Sigmoid colon (tissue), 7 donors: Measurements from ENCODE around the gene SYNDIG1. TPM values are rescaled to one million over a fixed set of nuclear protein-coding genes. Genes with fewer than 3 reads are reported as not detected.

Experiments used
- DNase-seq: peaks from one replicate; pipeline ENCODE4 v3.0.0-alpha.2; 2019
- H3K27ac ChIP-seq, 4 donors: fragments of 200-600 bp; sonication (generic); one replicate each; pipeline ENCODE4 v1.5.1; 2016 to 2019; ENCODE audit warnings: mild to moderate bottlenecking in 1 of 4
- H3K27me3 ChIP-seq, 3 donors: fragments of 200-600 bp; sonication (generic); one replicate each; pipeline ENCODE4 v1.5.1; 2019; ENCODE audit warnings: mild to moderate bottlenecking in 1 of 3
- H3K36me3 ChIP-seq, 4 donors: fragments of 200-600 bp; sonication (generic); one replicate each; pipeline ENCODE4 v1.5.1; 2016 to 2019
- H3K4me1 ChIP-seq, 4 donors: fragments of 200-600 bp; sonication (generic); one replicate each; pipeline ENCODE4 v1.5.1; 2017 to 2019
- H3K4me3 ChIP-seq, 4 donors: fragments of 200-600 bp; sonication (generic); one replicate each; pipeline ENCODE4 v1.5.1; 2017 to 2019; ENCODE audit warnings: mild to moderate bottlenecking in 2 of 4, moderate library complexity in 1 of 4
- H3K9me3 ChIP-seq, 4 donors: fragments of 200-600 bp in 3 of 4; sonication (generic) in 3 of 4; one replicate each; pipeline versions ENCODE4 v1.5.1 to v1.6.1; 2013 to 2019
- CTCF ChIP-seq, 4 experiments: fragments of 450-650 bp in 3 of 4; fragments of 200-600 bp in 1 of 4; IDR thresholded peaks; one replicate each; pipeline ENCODE4 v1.5.1; 2016 to 2019; ENCODE audit warnings: antibody characterized with exemption in 4 of 4, mild to moderate bottlenecking in 3 of 4, moderate library complexity in 2 of 4
- EP300 ChIP-seq, 4 donors: sonication (generic); formaldehyde crosslinking; IDR thresholded peaks; one replicate each; pipeline ENCODE4 v1.6.1; 2017; ENCODE audit warnings: antibody characterized with exemption in 4 of 4
- POLR2A ChIP-seq, 2 donors: fragments of 450-650 bp; IDR thresholded peaks; one replicate each; pipeline ENCODE4 v1.6.1; 2016; ENCODE audit warnings: antibody characterized with exemption in 2 of 2, mild to moderate bottlenecking in 2 of 2, moderate library complexity in 2 of 2
- POLR2AphosphoS5 ChIP-seq, 4 donors: sonication (generic); formaldehyde crosslinking; IDR thresholded peaks; one replicate each; pipeline ENCODE4 v1.6.1; 2017; ENCODE audit warnings: antibody characterized with exemption in 4 of 4
- WGBS, 2 donors: extraction: QIAGEN DNeasy Blood & Tissue Kit; methylation state at CpG; one replicate each; pipeline ENCODE4 v1.1.7; 2013; 5-methylcytosine and 5-hydroxymethylcytosine counted together
- intact Hi-C: fragments of 100-400 bp; cut with DNase I; formaldehyde crosslinking; loops from one replicate; pipeline ENCODE4 v1.15.1; 2023
- polyA plus RNA-seq, 3 donors: library from polyadenylated mRNA; stranded (reverse); fragments of 200-250 nt; gene quantifications; one replicate each; pipeline ENCODE4 v1.2.3, GENCODE V29; 2013
- total RNA-seq, 4 donors: library from RNA; depleted of rRNA; stranded (reverse); fragments of >200 nt; gene quantifications; one replicate each; pipeline ENCODE4 v1.1.0, GENCODE V29; 2016
- donor health status: healthy with polysubstance abuse.
- donor health status: Bipolar disorder and iron deficiency.
- donor health status: healthy.

The SYNDIG1 gene
- total and polyA plus RNA-seq, 7 donors, result 0.16 to 0.69 (median 0.36) TPM; not detected in 2

GRCh38 chr20:24480509-24480908 lies 11.1 kb downstream of the SYNDIG1 start:
- Histone ChIP-seq H3K4me1 (no peaks in the 10 kb centered on the region), H3K9me3 (no peaks in the 10 kb centered on the region), H3K27ac (no peak overlapping the region), H3K36me3 (no peaks in the 10 kb centered on the region), H3K4me3 (no peak overlapping the region), H3K27me3 (peaks cover 0 to 28% (median 0%) of the 10 kb centered on the region in 3 donors)
- no peak for DNase-seq
- intact Hi-C loops, result no loop called here
- TF ChIP-seq CTCF (IDR thresholded peaks at IDR 0.05) (no peak), POLR2AphosphoS5 (IDR thresholded peaks at IDR 0.05) (no peak), EP300 (IDR thresholded peaks at IDR 0.05) (no peak), POLR2A (IDR thresholded peaks at IDR 0.05) (no peak)
- WGBS, 2 donors, result 83 to 90% methylated on average over 4 of the region's 4 CpGs

GRCh38 chr20:24481173-24481572 lies 11.7 kb downstream of the SYNDIG1 start:
- no peaks in the 10 kb centered on the region for H3K36me3 ChIP-seq
- WGBS, 2 donors, result 88 to 91% methylated on average over 7 of the region's 7 CpGs
- no peaks in the 10 kb centered on the region for H3K9me3 ChIP-seq
- TF ChIP-seq CTCF (IDR thresholded peaks at IDR 0.05), result no peak
- TF ChIP-seq POLR2A (IDR thresholded peaks at IDR 0.05), result no peak
- TF ChIP-seq EP300 (IDR thresholded peaks at IDR 0.05), result no peak
- TF ChIP-seq POLR2AphosphoS5 (IDR thresholded peaks at IDR 0.05), result no peak
- H3K4me3 ChIP-seq, result no peak overlapping the region
- DNase-seq, result peak; percentile 40
- H3K4me1 ChIP-seq, result no peaks in the 10 kb centered on the region
- intact Hi-C loops, result no loop called here
- peaks cover 0 to 22% (median 0%) of the 10 kb centered on the region in 3 donors for H3K27me3 ChIP-seq
- H3K27ac ChIP-seq, result no peak overlapping the region

- intact Hi-C loops, result no loop called here
- Histone ChIP-seq H3K27me3 (peaks cover 0 to 6% (median 0%) of the 10 kb centered on the region in 3 donors), H3K4me1 (no peaks in the 10 kb centered on the region), H3K36me3 (no peaks in the 10 kb centered on the region), H3K4me3 (no peak overlapping the region), H3K27ac (no peak overlapping the region), H3K9me3 (no peaks in the 10 kb centered on the region)
- TF ChIP-seq CTCF (IDR thresholded peaks at IDR 0.05) (no peak), POLR2A (IDR thresholded peaks at IDR 0.05) (no peak), POLR2AphosphoS5 (IDR thresholded peaks at IDR 0.05) (no peak), EP300 (IDR thresholded peaks at IDR 0.05) (no peak)
- peak; percentile 27 for DNase-seq
- 90 to 92% methylated on average over 18 of the region's 18 CpGs for WGBS, 2 donors
Observed at GRCh38 chr20:24483435-24484080, 14.1 kb downstream of the SYNDIG1 start.

- no peaks in the 10 kb centered on the region for H3K36me3 ChIP-seq
- TF ChIP-seq POLR2AphosphoS5 (IDR thresholded peaks at IDR 0.05) (no peak), POLR2A (IDR thresholded peaks at IDR 0.05) (no peak), CTCF (IDR thresholded peaks at IDR 0.05) (no peak), EP300 (IDR thresholded peaks at IDR 0.05) (no peak)
- H3K27me3 ChIP-seq, result peaks cover 0 to 6% (median 0%) of the 10 kb centered on the region in 3 donors
- H3K4me3 ChIP-seq, result no peak overlapping the region
- intact Hi-C loops, result no loop called here
- 87 to 88% methylated on average over 8 of the region's 8 CpGs for WGBS, 2 donors
- H3K4me1 ChIP-seq, result no peaks in the 10 kb centered on the region
- H3K9me3 ChIP-seq, result no peaks in the 10 kb centered on the region
- no peak for DNase-seq
- H3K27ac ChIP-seq, result no peak overlapping the region
Observed at GRCh38 chr20:24484081-24484450, 14.6 kb downstream of the SYNDIG1 start.

GRCh38 chr20:24485981-24486380 lies 16.6 kb downstream of the SYNDIG1 start:
- no peak overlapping the region for H3K27ac ChIP-seq
- WGBS, 2 donors, result 73 to 87% methylated on average over 1 of the region's 1 CpG
- DNase-seq, result peak; percentile 24
- H3K27me3 ChIP-seq, result no peaks in the 10 kb centered on the region
- intact Hi-C loops, result no loop called here
- TF ChIP-seq CTCF (IDR thresholded peaks at IDR 0.05) (no peak), EP300 (IDR thresholded peaks at IDR 0.05) (no peak), POLR2A (IDR thresholded peaks at IDR 0.05) (no peak), POLR2AphosphoS5 (IDR thresholded peaks at IDR 0.05) (no peak)
- no peaks in the 10 kb centered on the region for H3K36me3 ChIP-seq
- H3K4me1 ChIP-seq, result no peaks in the 10 kb centered on the region
- no peak overlapping the region for H3K4me3 ChIP-seq
- H3K9me3 ChIP-seq, result no peaks in the 10 kb centered on the region
